ENCODE data around the gene TBCK. TPM values are rescaled to one million over a fixed set of nuclear protein-coding genes. Genes with fewer than 3 reads are reported as not detected.

The TBCK gene
- total and polyA plus RNA-seq, 2 of the 8 experiments (the other 6 are each of a cell fraction or from before 2014, with no cell fraction given), result 10.2 to 18.7 TPM

DNA sequence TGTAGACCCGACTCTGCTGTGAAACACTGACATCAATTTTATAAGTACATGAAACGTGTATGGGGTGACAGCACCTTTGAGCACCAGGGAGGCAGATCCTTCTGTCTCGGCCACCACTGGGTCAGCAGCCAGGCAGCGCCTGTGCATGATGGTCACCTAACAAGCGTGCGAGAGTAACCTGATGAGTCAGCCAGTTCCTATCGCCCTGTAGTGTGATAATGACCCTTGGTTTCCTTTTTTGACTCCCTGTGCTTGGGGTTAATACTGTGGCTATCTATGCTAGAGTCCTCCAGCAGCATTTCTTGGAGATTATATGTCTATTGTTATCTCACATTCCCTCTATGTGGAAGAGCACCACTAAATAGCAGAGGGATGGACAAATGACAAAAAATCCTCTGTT lies 319.2 kb downstream of the TBCK start (continued):
- TF ChIP-seq, protein P1, sequence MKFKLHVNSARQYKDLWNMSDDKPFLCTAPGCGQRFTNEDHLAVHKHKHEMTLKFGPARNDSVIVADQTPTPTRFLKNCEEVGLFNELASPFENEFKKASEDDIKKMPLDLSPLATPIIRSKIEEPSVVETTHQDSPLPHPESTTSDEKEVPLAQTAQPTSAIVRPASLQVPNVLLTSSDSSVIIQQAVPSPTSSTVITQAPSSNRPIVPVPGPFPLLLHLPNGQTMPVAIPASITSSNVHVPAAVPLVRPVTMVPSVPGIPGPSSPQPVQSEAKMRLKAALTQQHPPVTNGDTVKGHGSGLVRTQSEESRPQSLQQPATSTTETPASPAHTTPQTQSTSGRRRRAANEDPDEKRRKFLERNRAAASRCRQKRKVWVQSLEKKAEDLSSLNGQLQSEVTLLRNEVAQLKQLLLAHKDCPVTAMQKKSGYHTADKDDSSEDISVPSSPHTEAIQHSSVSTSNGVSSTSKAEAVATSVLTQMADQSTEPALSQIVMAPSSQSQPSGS (IDR thresholded peaks at IDR 0.05; ENCODE audit: low read length), result no peak
- TF ChIP-seq POLR2AphosphoS5 (IDR thresholded peaks at IDR 0.05; ENCODE audit: low read depth, low read length) (no peak), NANOG (IDR thresholded peaks at IDR 0.05; ENCODE audit: insufficient read depth, low read depth, low read length, poor library complexity, severe bottlenecking) (no peak)
